Measurements from ENCODE around the gene SIL1.
"Not testable (repeated sequence)": the region's sequence is repeated elsewhere in the genome, so short reads cannot be mapped to it uniquely, and the experiment has no call there.

SIL1 gene

DNA sequence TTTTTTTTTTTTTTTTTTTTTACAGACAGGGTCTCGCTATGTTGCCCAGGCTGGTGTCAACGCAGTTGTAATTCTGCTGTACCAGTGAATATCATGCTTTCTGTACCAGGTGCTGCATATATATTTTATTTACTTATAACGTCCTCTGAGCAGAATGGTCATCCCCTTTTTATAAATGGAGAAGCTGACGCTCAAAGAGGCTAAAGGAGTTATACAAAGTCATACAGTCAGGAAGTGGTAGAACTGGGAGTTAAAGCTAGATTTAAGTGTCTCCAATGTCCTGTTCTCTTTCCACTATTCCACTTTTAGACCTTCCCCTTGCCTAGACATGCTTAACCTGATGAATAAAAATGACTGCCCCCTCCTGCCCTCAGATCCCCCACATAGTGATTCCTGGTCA lies 1.2 kb upstream of the SIL1 start:
- no peak for DNase-seq (ENCODE audit: low spot score)

- DNase-seq (ENCODE audit: low spot score) = no peak
Observed at GRCh38 chr5:139196296-139196956, 1.7 kb downstream of the SIL1 start.

DNA sequence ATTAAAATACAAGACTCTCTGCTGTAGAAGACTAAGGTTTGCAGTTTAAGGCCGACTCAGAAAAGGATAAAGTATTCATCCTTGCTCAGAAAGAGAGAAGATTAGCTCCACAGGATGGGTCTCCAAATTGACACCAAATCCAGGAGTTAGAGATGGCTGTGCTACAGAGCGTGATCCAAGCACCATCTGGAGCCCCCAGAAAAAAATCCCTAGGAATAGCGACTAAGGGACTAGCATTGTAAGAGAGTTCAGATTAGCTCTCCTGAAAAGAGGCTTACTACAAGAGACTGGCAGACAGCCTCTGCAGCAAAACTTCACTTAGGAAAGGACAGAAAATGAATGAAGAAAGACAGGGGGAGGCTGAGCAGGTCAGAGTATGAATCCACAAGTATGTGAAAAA lies 3.7 kb downstream of the SIL1 start:
- no peak for DNase-seq (ENCODE audit: low spot score)

DNA sequence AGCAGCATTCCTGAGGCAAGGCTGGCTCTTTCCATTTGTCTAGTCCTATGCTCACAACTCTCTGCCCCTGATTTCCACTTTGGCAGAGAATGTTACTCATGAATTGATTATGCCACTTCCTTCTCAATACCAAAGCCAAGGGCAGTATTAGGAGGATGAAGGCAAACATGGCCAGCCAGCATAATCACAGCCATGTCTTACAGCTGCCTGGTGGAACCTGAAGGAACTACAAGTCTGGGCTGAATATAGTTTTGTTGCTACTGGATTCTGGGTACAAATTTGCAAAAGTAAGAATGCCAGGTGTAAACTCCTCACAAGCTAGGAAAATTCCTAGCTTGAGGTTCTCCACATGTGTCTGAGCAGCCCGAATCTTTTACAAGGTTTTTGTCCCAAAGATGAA lies 4.2 kb downstream of the SIL1 start:
- DNase-seq (ENCODE audit: low spot score) = peak; percentile 53

DNA sequence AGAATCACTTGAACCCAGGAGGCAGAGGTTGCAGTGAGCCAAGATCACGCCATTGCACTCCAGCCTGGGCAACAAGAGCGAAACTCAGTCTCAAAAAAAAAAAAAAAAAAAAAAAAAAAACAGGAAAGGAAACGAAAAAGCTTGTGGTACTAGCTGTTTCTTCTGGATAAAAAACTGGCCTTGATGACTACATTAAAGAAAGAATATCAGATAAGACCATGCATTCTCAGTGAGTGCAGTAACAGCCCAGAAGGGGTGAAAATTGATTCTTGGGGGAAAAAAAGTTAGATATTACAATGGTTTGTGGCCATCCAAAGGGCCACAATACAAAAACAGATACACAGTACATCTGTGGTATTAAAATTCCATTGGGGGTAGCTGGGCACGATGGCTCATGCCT lies 5.3 kb downstream of the SIL1 start:
- DNase-seq (ENCODE audit: low spot score) = not testable (repeated sequence)

- not testable (repeated sequence) for DNase-seq (ENCODE audit: low spot score)
Observed at GRCh38 chr5:139191954-139192353, 6.2 kb downstream of the SIL1 start.

GRCh38 chr5:139190125-139190524 lies 8.0 kb downstream of the SIL1 start:
- no peak for DNase-seq (ENCODE audit: low spot score)

GRCh38 chr5:139188558-139189270 lies 9.5 kb downstream of the SIL1 start:
- DNase-seq (ENCODE audit: low spot score) = no peak

DNA sequence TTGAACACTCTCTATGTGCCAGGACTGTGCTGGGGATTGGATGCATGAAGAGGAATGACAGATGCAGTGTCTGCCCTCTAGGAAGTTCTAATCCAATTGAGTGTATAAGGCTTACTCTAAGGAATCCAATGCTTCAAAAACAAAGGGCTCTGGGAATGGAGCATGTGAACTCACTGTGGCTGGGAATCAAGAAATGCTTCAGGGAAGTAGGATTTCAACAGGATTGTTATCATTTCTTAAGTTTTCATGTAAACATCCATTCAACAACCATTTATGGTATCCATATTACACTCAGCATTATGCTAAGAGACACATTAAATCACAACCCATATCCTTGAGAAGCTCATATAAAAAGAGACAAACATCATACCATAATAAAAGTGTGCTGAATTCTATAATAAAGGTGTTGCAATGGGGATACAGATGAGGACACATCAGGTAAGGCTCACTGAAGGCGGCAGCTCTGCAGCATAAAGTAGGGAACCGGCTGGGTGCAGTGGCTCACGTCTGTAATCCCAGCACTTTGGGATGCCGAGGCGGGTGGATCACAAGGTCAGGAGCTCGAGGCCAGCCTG lies 11.3 kb downstream of the SIL1 start:
- no peak for DNase-seq (ENCODE audit: low spot score)

DNA sequence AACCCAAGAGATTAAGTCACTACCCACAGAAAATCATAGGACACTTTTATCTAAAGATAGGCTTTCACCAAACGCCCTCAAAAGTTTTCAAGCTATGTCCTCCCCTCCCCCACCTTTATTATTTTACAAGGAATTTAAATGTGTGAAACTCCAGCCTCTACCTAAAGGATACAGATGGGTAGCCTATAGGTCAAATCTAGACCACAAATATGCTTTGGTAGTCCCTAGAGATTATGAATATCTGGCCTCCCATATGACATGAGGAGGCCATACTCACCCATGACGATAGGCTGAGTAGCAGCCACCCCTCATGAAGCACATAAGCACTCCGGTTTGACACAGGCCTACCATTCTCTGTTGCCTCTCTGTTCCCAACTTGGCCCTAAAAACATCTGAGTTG lies 11.9 kb downstream of the SIL1 start:
- no peak for DNase-seq (ENCODE audit: low spot score)

GRCh38 chr5:139185589-139185988 lies 12.6 kb downstream of the SIL1 start:
- no peak for DNase-seq (ENCODE audit: low spot score)

GRCh38 chr5:139183502-139183901 lies 14.7 kb downstream of the SIL1 start:
- DNase-seq (ENCODE audit: low spot score) = no peak

GRCh38 chr5:139182528-139183296 lies 15.5 kb downstream of the SIL1 start:
- DNase-seq (ENCODE audit: low spot score) = no peak

DNA sequence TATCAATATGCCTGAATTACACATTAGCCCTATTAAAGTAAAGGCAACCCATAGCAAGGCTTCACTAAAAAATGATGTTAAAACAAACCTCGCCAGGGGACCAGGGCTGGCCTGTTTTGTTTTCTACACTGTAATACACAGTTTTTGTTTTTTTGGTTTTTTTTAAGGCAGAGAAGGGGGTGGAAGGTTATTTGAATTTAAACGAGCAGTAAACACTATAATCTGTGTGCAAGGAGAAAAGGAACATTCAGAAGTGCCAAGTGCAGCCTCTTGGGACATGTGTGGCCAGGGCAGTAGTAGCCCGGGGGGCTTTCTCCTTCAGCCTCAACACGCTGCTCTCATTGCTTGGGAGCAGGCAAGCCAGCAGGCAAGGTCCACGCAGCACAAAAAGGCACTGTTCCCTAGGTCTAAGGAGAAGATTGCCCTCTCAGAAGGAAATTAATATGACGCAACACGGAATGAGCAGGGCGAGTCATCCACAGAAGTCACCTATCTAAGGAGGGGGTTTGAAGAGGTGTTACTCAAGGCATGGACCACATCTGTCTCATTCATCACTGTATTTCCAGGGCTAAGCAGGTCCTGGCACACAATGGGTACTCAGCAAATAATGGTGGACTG lies 16.2 kb downstream of the SIL1 start:
- no peak for DNase-seq (ENCODE audit: low spot score)

- DNase-seq (ENCODE audit: low spot score) = no peak
Observed at GRCh38 chr5:139181322-139181730, 16.8 kb downstream of the SIL1 start.

GRCh38 chr5:139180850-139181249 lies 17.3 kb downstream of the SIL1 start:
- no peak for DNase-seq (ENCODE audit: low spot score)

DNA sequence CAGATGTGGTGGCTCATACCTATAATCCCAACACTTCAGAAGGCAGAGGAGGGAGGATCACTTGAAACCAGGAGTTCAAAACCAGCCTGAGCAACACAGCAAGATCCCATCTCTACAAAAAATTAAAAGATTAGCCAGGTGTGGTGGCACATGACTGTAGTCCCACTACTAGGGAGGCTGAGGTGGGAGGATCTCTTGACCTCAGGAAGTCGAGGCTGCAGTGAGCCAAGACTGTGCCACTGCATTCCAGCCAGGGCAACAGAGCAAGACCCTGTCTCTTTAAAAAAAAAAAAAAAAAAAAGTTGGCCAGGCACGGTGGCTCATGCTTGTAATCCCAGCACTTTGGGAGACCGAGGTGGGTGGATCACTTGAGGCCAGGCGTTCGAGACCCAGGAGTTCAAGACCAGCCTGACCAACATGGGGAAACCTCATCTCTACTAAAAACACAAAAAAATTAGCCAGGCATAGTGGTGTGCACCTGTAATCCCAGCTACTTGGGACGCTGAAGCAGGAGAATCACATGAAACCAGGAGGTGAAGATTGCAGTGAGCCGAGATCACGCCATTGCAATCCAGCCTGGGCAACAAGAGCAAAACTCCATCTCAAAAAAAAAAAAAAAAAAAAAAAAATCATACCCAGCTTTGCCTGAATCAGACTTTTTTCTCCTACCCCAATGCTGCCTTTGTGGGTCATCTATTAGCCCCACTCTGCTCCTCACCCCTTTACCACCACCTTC lies 18.2 kb downstream of the SIL1 start:
- not testable (repeated sequence) for DNase-seq (ENCODE audit: low spot score)

DNA sequence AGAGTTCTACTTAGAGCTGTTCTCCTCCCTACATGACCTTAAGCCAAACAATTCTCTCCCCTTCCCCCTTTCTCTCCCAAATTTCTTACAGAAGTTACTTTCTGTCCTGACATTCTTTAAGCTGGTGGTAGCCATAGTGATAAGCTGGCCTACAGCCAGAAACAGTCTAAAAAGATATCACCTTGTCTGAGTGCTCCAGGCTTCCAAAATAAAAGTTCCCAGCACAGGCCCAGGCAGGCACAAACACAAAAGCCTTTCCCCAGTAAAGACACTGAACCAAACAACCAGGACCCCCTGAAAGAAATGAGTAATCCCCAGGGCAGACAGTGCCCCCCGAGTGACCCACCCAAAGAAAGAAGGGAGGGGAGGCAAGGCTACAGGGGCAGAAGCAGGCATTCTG lies 19.2 kb downstream of the SIL1 start:
- DNase-seq (ENCODE audit: low spot score) = no peak

DNA sequence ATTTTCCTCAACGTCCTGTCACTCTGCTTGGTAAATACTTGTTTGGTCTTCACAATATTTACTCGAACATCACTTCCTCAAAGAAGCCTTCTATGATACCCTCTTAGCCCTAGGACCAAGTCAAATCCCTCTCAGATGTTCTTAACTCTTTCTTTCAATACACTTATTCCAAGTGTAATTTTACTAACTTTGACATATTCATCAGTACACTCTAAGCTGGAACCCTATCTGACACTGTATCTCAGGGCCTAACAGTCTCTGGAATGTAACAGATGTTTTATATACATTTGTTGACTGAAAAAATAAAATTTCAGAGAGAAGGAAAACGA lies 19.6 kb downstream of the SIL1 start:
- no peak for DNase-seq (ENCODE audit: low spot score)

- DNase-seq (ENCODE audit: low spot score) = peak; percentile 39
Observed at GRCh38 chr5:139177809-139178588, 20.2 kb downstream of the SIL1 start.

GRCh38 chr5:139177281-139177680 lies 20.9 kb downstream of the SIL1 start:
- not testable (repeated sequence) for DNase-seq (ENCODE audit: low spot score)

All from NAMALWA (cell line).